DND-41 (cell line): ENCODE data around the gene IRX5.

Experiments used
- ATAC-seq: fragments of 200-7000 bp; cut with Tn5 transposase; 3 replicates; pipeline ENCODE4 v1.9.1; 2021; ENCODE audit warnings: low read depth; ENCODE audit not compliant: insufficient read depth
- DNase-seq: peaks from one replicate; pipeline ENCODE4 v3.0.0-alpha.2; 2020
- H2AFZ ChIP-seq: 2 replicates; pipeline ENCODE4 v1.6.0; 2012; ENCODE audit warnings: low read depth, low read length
- H3K27ac ChIP-seq: 2 replicates; pipeline ENCODE4 v1.5.1; 2012; ENCODE audit warnings: low read length, inconsistent platforms
- H3K27me3 ChIP-seq: fragments of 200-600 bp; sonication (generic); 2 replicates; pipeline ENCODE4 v1.6.0; 2012; ENCODE audit warnings: low read length, mild to moderate bottlenecking, inconsistent platforms; ENCODE audit not compliant: insufficient read depth, poor library complexity
- H3K36me3 ChIP-seq: 2 replicates; pipeline ENCODE4 v1.5.1; 2012; ENCODE audit warnings: low read length, inconsistent platforms; ENCODE audit not compliant: insufficient read depth
- H3K4me1 ChIP-seq: 2 replicates; pipeline ENCODE4 v1.5.1; 2012; ENCODE audit warnings: mild to moderate bottlenecking, low read length; ENCODE audit not compliant: insufficient read depth
- H3K4me2 ChIP-seq: 2 replicates; pipeline ENCODE4 v1.6.0; 2012; ENCODE audit warnings: mild to moderate bottlenecking, moderate library complexity, low read length, inconsistent platforms; ENCODE audit not compliant: insufficient read depth
- H3K4me3 ChIP-seq, 2 experiments: fragments of 200-600 bp in 1 of 2; shearing (Covaris generic) in 1 of 2; 2 replicates each; pipeline ENCODE4 v1.5.1; 2012 to 2016; ENCODE audit warnings: inconsistent platforms in 2 of 2, low read length in 2 of 2, mild to moderate bottlenecking in 2 of 2, low read depth in 1 of 2, moderate library complexity in 1 of 2
- H3K79me2 ChIP-seq: 2 replicates; pipeline ENCODE4 v1.6.0; 2012; ENCODE audit warnings: low read length, inconsistent platforms; ENCODE audit not compliant: insufficient read depth
- H3K9ac ChIP-seq: 2 replicates; pipeline ENCODE4 v1.6.0; 2012; ENCODE audit warnings: low read depth, mild to moderate bottlenecking, inconsistent platforms, low read length, moderate library complexity
- H3K9me3 ChIP-seq: 2 replicates; pipeline ENCODE4 v1.5.1; 2012; ENCODE audit warnings: low read length, moderate library complexity, mild to moderate bottlenecking, inconsistent platforms; ENCODE audit not compliant: insufficient read depth, severe bottlenecking
- H4K20me1 ChIP-seq: 2 replicates; pipeline ENCODE4 v1.6.0; 2012; ENCODE audit warnings: low read length; ENCODE audit not compliant: insufficient read depth
- CTCF ChIP-seq: IDR thresholded peaks from 2 replicates; pipeline ENCODE4 v1.5.1; 2012; ENCODE audit warnings: borderline replicate concordance, low read length, moderate library complexity, mild to moderate bottlenecking; ENCODE audit not compliant: poor library complexity, severe bottlenecking; ENCODE audit errors: extremely low read depth
- EZH2 ChIP-seq: IDR thresholded peaks from 3 replicates; pipeline ENCODE4 v1.6.1; 2012; ENCODE audit warnings: borderline replicate concordance, low read depth, mild to moderate bottlenecking, moderate library complexity, low read length, inconsistent platforms; ENCODE audit not compliant: severe bottlenecking

Gene IRX5

GRCh38 chr16:54923988-54924387 lies 6.7 kb upstream of the IRX5 start:
- H3K4me2 ChIP-seq, result peak overlapping the region; percentile 71; the same call in 1 of the 2 replicates
- H3K4me3 ChIP-seq, result no peak overlapping the region
- peaks cover 16% of the 10 kb centered on the region; the same call in 1 of the 2 replicates for H4K20me1 ChIP-seq
- H3K27ac ChIP-seq, result no peak overlapping the region
- no peaks in the 10 kb centered on the region for H3K27me3 ChIP-seq
- H3K79me2 ChIP-seq, result peaks cover 93% of the 10 kb centered on the region
- DNase-seq, result no peak
- H3K36me3 ChIP-seq, result peaks cover 52% of the 10 kb centered on the region
- no peaks in the 10 kb centered on the region for H3K9me3 ChIP-seq
- peak overlapping the region; percentile 14; the same call in 1 of the 2 replicates for H3K9ac ChIP-seq
- ATAC-seq, result no peak
- peaks cover 61% of the 10 kb centered on the region for H3K4me1 ChIP-seq
- TF ChIP-seq EZH2 (no peak), CTCF (no peak)
- no peak overlapping the region for H2AFZ ChIP-seq

DNA sequence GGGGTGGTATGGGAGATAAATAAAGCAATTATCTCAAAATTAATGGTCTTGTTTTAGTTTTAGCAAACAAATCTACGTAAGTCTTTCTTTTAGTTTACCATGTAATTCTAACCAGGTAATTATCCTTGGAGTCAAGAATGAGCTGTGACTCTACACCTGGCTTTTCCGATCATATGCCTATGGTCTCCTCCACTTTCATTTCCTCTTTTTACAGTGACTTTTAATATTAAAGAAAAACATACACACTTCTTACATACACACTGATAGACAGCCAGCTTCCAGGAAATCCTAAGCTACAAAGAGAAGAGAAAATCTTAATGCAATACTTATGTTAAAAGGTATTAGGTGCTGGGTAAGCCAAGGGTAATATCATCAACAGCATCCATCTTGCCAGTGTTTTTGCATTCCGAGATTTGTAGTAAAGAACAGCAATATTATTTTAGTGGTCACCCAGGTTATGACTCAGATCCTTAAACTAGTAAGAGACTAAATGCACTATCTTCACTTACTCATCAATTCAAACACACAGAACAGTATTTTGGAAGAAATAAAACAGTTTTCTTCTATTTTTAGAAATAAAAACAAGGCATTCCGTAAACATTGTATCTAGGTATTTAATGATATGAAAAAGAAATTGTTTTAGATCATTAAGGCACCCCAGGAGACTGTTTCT lies 4.4 kb upstream of the IRX5 start:
- peak overlapping the region; percentile 84 to 85; a peak in 3 of 4 replicates for H3K4me3 ChIP-seq
- peak overlapping the region; percentile 99 for H3K27ac ChIP-seq
- peaks cover 57% of the 10 kb centered on the region for H3K4me1 ChIP-seq
- H3K9ac ChIP-seq, result peak overlapping the region; percentile 99
- peaks cover 16% of the 10 kb centered on the region; the same call in 1 of the 2 replicates for H4K20me1 ChIP-seq
- peak overlapping the region; percentile 71 for H3K4me2 ChIP-seq
- H2AFZ ChIP-seq, result no peak overlapping the region
- peaks cover 88% of the 10 kb centered on the region for H3K79me2 ChIP-seq
- DNase-seq (no peak), ATAC-seq (no peak)
- H3K36me3 ChIP-seq, result peaks cover 31% of the 10 kb centered on the region
- no peaks in the 10 kb centered on the region for H3K9me3 ChIP-seq
- TF ChIP-seq EZH2 (no peak), CTCF (no peak)
- no peaks in the 10 kb centered on the region for H3K27me3 ChIP-seq

DNA sequence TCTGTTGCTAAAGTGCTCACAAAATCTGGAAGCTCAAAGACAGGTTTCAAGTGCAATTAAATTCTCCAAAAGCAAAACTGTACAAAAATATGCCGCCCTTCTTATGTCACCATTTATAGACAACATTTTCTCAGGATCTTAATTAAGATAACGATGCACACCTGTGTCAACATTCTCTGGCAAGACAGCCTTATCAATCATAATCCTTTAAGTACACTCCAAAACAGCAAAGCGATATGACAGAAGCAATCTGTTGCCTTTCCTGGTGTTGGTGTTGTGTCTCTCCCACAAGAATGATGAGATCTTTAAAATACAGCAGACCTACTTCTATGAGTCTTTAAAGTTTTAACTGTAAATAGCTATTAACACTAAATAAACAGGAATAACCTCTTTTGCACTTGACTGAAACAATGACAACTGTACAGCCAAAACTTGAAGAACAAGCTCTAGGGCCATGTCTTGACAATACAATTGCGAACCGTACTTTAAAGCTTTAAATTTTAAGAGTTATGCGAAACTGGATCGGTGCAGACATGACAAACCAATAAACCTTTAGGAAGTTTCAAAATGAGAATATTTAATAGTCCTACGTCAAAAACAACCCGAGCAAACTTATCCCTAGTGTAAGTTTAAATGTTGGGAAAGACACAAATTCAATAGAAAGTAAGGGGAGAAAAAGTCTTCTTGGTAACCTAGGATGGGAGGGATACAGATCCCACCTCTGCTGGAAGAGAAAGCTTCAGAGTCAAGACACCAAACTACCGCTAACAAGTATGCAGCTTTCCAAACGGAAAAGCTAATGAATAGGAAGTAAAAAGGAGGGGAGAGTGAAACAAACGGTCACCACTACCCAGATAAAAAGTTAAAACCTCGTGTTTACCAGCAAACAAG lies 3.3 kb upstream of the IRX5 start:
- peak overlapping the region; percentile 67 for H2AFZ ChIP-seq
- no peak for TF ChIP-seq CTCF
- no peak for TF ChIP-seq EZH2
- H3K36me3 ChIP-seq, result peaks cover 25% of the 10 kb centered on the region
- H3K9ac ChIP-seq, result peak overlapping the region; percentile 99
- ATAC-seq, result no peak
- H3K4me3 ChIP-seq, result peak overlapping the region; percentile 84 to 85
- H3K9me3 ChIP-seq, result no peaks in the 10 kb centered on the region
- peaks cover 22% of the 10 kb centered on the region for H4K20me1 ChIP-seq
- peaks cover 48% of the 10 kb centered on the region for H3K4me1 ChIP-seq
- peak overlapping the region; percentile 99 for H3K27ac ChIP-seq
- H3K27me3 ChIP-seq, result no peaks in the 10 kb centered on the region
- DNase-seq, result no peak
- H3K4me2 ChIP-seq, result peak overlapping the region; percentile 71
- H3K79me2 ChIP-seq, result peaks cover 88% of the 10 kb centered on the region
